Endothelial cell (in vitro differentiated cells): ENCODE measurements around the gene ADAP1. TPM values are rescaled to one million over a fixed set of nuclear protein-coding genes. Genes with fewer than 3 reads are reported as not detected.

ENCODE experiments used
- DNase-seq: peaks from one replicate; pipeline ENCODE4 v3.0.0; 2021; ENCODE audit warnings: low spot score
- H3K27ac Mint-ChIP-seq: one replicate; pipeline ENCODE4 v1.8.0; 2021; ENCODE audit warnings: mixed read lengths, inconsistent platforms; ENCODE audit not compliant: unreplicated experiment
- H3K27me3 Mint-ChIP-seq: one replicate; pipeline ENCODE4 v1.8.0; 2021; ENCODE audit warnings: mild to moderate bottlenecking, moderate library complexity, mixed read lengths, inconsistent platforms; ENCODE audit not compliant: unreplicated experiment
- H3K36me3 Mint-ChIP-seq: one replicate; pipeline ENCODE4 v1.8.0; 2021; ENCODE audit warnings: mild to moderate bottlenecking, low read depth, mixed read lengths, inconsistent platforms; ENCODE audit not compliant: unreplicated experiment
- H3K4me1 Mint-ChIP-seq: one replicate; pipeline ENCODE4 v1.8.0; 2021; ENCODE audit warnings: mild to moderate bottlenecking, mixed read lengths, inconsistent platforms; ENCODE audit not compliant: unreplicated experiment
- H3K4me3 Mint-ChIP-seq: one replicate; pipeline ENCODE4 v1.8.0; 2021; ENCODE audit warnings: mild to moderate bottlenecking, mixed read lengths, inconsistent platforms; ENCODE audit not compliant: unreplicated experiment
- H3K9me3 Mint-ChIP-seq: one replicate; pipeline ENCODE4 v1.8.0; 2021; ENCODE audit warnings: mixed read lengths, inconsistent platforms; ENCODE audit not compliant: unreplicated experiment
- CTCF ChIP-seq: fragments of 200-600 bp; sonication (generic); IDR thresholded peaks from one replicate; pipeline ENCODE4 v1.5.0; 2021; ENCODE audit warnings: antibody characterized with exemption; ENCODE audit not compliant: unreplicated experiment
- total RNA-seq: library from RNA; stranded (reverse); fragmentation: NEBNext Ultra II Directional; extraction: Animal tissue kit (Norgen Biotek cat#: 25700); gene quantifications from one replicate; pipeline ENCODE4 v1.2.1, GENCODE V29; 2021; ENCODE audit not compliant: unreplicated experiment

The ADAP1 gene
- total RNA-seq, 1 donor from 2014 or later, result 1.7 TPM

DNA sequence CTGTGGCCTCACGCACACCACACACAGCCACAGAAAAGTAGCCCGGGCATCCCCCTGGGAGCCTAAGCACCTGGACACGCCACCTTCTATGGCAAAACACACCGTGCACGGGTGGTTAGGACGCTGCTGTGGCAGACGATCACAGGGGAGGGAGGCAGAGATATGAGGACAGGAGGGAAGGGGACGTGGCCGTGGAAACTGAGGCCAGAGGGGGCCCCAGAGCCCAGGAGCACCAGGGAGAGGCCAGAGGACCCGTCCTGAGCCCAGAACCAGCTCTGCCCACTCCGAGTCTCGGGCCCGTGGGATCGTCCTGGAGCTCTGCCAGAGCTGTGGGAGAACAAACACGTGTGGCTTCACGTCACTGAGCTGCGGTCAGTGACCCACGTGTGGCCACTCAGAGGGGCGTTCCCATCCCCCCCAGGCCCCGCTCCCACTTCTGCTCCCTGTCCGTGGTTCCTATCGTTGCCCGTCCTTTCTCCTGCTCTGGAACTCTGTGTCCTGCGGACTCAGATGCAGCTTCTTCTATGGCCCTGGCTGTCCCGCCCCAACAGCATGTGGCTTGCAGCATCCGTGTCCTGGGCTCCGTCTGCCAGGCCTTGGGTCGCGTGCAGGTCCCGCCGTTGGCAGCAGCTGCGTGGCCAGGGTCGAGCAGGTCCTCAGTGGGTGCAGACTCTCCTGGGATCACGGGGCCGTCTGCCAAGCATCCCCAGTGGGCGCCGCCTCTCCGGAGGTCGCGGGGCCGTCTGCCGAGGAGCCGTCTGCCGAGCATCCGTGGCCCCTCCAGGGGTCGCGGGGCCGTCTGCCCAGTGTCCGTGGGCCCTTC, 47.1 kb downstream of the ADAP1 start:
- Mint-ChIP-seq H3K36me3 (no peaks in the 10 kb centered on the region), H3K27me3 (peaks cover 5% of the 10 kb centered on the region), H3K4me1 (no peaks in the 10 kb centered on the region), H3K4me3 (no peak overlapping the region), H3K27ac (no peak overlapping the region), H3K9me3 (no peaks in the 10 kb centered on the region)
- TF ChIP-seq CTCF, result no peak
- DNase-seq, result no peak

DNA sequence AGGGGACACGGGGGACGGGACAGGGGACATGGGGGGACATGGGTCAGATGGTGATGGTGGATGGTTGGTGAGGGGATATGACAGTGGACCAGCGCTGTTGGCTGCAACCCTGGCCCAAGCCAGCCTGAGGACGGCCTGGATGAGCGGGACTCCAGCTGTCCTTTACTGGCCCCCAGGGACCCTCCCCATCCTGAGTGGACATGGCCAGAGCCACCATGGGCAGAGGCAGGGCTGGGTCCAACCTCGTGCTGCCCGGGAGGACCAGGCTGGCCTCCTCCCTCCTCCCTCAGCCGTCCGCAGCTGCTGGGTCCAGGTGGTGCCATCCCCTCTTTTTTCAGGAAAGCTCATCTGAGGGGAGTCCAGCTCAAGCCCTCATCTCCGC, 47.7 kb downstream of the ADAP1 start:
- H3K4me3 Mint-ChIP-seq, result no peak overlapping the region
- no peaks in the 10 kb centered on the region for H3K4me1 Mint-ChIP-seq
- no peak for TF ChIP-seq CTCF
- H3K27ac Mint-ChIP-seq, result no peak overlapping the region
- no peaks in the 10 kb centered on the region for H3K36me3 Mint-ChIP-seq
- DNase-seq, result no peak
- H3K27me3 Mint-ChIP-seq, result peaks cover 5% of the 10 kb centered on the region
- H3K9me3 Mint-ChIP-seq, result no peaks in the 10 kb centered on the region

DNA sequence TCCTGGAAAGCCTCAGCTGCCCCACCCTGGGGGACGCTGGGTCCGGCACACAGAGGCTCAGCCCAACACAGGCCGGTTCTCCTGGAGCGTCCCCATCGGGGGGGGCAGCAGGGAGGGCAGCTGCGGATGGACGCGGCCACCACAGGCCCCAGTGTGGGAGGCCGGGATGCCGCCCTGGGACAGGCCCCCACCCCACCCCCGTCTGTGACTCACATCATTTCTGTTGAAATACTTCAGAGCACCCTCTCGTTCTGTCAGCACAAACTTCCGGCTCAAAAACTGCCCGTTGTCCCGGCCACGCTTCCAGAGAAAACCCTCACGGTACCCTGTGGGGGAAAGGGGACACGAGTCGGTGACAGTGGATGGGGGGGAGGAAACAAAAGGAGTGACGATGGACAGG, 49.6 kb downstream of the ADAP1 start:
- DNase-seq, result no peak
- Mint-ChIP-seq H3K27me3 (peaks cover 5% of the 10 kb centered on the region), H3K27ac (no peak overlapping the region), H3K4me1 (no peaks in the 10 kb centered on the region), H3K9me3 (no peaks in the 10 kb centered on the region), H3K4me3 (no peak overlapping the region), H3K36me3 (no peaks in the 10 kb centered on the region)
- no peak for TF ChIP-seq CTCF

GRCh38 chr7:903921-904755, 50.3 kb downstream of the ADAP1 start:
- TF ChIP-seq CTCF, result no peak
- Mint-ChIP-seq H3K4me1 (no peaks in the 10 kb centered on the region), H3K36me3 (no peaks in the 10 kb centered on the region), H3K27ac (no peak overlapping the region), H3K27me3 (peaks cover 7% of the 10 kb centered on the region), H3K4me3 (no peak overlapping the region), H3K9me3 (no peaks in the 10 kb centered on the region)
- no peak for DNase-seq

GRCh38 chr7:902996-903395, 51.5 kb downstream of the ADAP1 start:
- Mint-ChIP-seq H3K27me3 (peaks cover 7% of the 10 kb centered on the region), H3K27ac (peak overlapping the region; percentile 18), H3K9me3 (no peaks in the 10 kb centered on the region), H3K4me3 (no peak overlapping the region), H3K4me1 (no peaks in the 10 kb centered on the region), H3K36me3 (no peaks in the 10 kb centered on the region)
- no peak for DNase-seq
- no peak for TF ChIP-seq CTCF
